OCI-LY3 (cell line): ENCODE measurements around the gene ZNF521.

Experiments used
- EZH2phosphoT487 ChIP-seq: fragments of 200-600 bp; shearing (Covaris generic); IDR thresholded peaks from 2 replicates; pipeline ENCODE4 v1.6.1; 2018; ENCODE audit warnings: antibody characterized with exemption, mixed run types, low read depth
- TF ChIP-seq, protein P1 (sequence below): fragments of 200-600, 300-600 bp; sonication (generic); IDR thresholded peaks from 2 replicates; pipeline ENCODE4 v1.5.1; 2014; ENCODE audit warnings: antibody characterized with exemption, low read length, low read depth

DNA sequence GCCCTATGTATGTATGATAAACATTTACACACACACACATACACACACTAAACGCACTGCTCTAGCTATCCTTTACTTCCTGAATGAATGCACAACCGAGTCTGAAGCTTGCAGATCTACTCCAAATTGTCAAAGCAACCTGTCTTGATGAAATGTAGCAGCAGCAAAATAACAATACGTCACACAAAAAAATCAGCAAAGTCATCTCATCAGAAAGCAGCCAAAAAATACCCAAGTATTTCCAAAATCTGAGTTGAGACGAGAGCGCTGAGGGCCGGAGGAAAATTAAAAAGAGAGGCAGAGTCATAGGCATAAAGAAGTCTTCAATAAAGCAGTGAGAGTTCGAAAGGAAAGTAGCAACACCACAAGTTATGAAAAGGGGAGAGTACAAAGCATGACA is 67.7 kb downstream of the ZNF521 start:
- TF ChIP-seq, protein P1, sequence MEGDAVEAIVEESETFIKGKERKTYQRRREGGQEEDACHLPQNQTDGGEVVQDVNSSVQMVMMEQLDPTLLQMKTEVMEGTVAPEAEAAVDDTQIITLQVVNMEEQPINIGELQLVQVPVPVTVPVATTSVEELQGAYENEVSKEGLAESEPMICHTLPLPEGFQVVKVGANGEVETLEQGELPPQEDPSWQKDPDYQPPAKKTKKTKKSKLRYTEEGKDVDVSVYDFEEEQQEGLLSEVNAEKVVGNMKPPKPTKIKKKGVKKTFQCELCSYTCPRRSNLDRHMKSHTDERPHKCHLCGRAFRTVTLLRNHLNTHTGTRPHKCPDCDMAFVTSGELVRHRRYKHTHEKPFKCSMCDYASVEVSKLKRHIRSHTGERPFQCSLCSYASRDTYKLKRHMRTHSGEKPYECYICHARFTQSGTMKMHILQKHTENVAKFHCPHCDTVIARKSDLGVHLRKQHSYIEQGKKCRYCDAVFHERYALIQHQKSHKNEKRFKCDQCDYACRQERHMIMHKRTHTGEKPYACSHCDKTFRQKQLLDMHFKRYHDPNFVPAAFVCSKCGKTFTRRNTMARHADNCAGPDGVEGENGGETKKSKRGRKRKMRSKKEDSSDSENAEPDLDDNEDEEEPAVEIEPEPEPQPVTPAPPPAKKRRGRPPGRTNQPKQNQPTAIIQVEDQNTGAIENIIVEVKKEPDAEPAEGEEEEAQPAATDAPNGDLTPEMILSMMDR, result no peak
- TF ChIP-seq EZH2phosphoT487, result no peak
